HG03378 (cell line): Measurements from ENCODE around the gene SIAE.

Experiments used
- ATAC-seq: cut with Tn5 transposase; IDR thresholded peaks from one replicate; pipeline ENCODE4 v1.9.1; 2021; ENCODE audit warnings: mild to moderate bottlenecking, moderate library complexity; ENCODE audit not compliant: unreplicated experiment

Gene SIAE

GRCh38 chr11:124669193-124669592 lies 4.3 kb downstream of the SIAE start:
- peak; percentile 41 for ATAC-seq

GRCh38 chr11:124667601-124668000 lies 5.9 kb downstream of the SIAE start:
- ATAC-seq, result no peak

GRCh38 chr11:124663861-124664260 lies 9.7 kb downstream of the SIAE start:
- no peak for ATAC-seq

- no peak for ATAC-seq
Measured at GRCh38 chr11:124662106-124662505, 11.4 kb downstream of the SIAE start.

- ATAC-seq, result no peak
Measured at GRCh38 chr11:124661553-124661952, 12.0 kb downstream of the SIAE start.

GRCh38 chr11:124658986-124659385 lies 14.6 kb downstream of the SIAE start:
- ATAC-seq, result no peak

- no peak for ATAC-seq
Measured at GRCh38 chr11:124658501-124658900, 15.0 kb downstream of the SIAE start.

GRCh38 chr11:124657904-124658303 lies 15.6 kb downstream of the SIAE start:
- no peak for ATAC-seq

- no peak for ATAC-seq
Measured at GRCh38 chr11:124656774-124657630, 16.5 kb downstream of the SIAE start.

GRCh38 chr11:124648610-124649009 lies 24.9 kb downstream of the SIAE start:
- ATAC-seq, result no peak

GRCh38 chr11:124646148-124646547 lies 27.4 kb downstream of the SIAE start:
- ATAC-seq, result peak; percentile 45

- ATAC-seq, result peak; percentile 46
Measured at GRCh38 chr11:124644426-124645280, 28.9 kb downstream of the SIAE start.

- no peak for ATAC-seq
Measured at GRCh38 chr11:124643605-124644425, 29.7 kb downstream of the SIAE start.

GRCh38 chr11:124643042-124643604 lies 30.4 kb downstream of the SIAE start:
- no peak for ATAC-seq

- ATAC-seq, result no peak
Measured at GRCh38 chr11:124642628-124643027, 30.9 kb downstream of the SIAE start.

- ATAC-seq, result no peak
Measured at GRCh38 chr11:124640666-124641065, 32.9 kb downstream of the SIAE start.

GRCh38 chr11:124639186-124639585 lies 34.4 kb downstream of the SIAE start:
- ATAC-seq, result no peak

GRCh38 chr11:124638500-124638899 lies 35.0 kb downstream of the SIAE start:
- no peak for ATAC-seq

- ATAC-seq, result no peak
Measured at GRCh38 chr11:124635932-124636331, 37.6 kb downstream of the SIAE start.

- no peak for ATAC-seq
Measured at GRCh38 chr11:124633355-124633754, 40.2 kb downstream of the SIAE start.

GRCh38 chr11:124629961-124630360 lies 43.6 kb downstream of the SIAE start:
- ATAC-seq, result no peak
